Measurements from ENCODE around the gene FAM210B. TPM values are rescaled to one million over a fixed set of nuclear protein-coding genes. Genes with fewer than 3 reads are reported as not detected.

Gene FAM210B
- total RNA-seq, 4 donors from 2014 or later = 29.2 to 58.6 (median 39.3) TPM

GRCh38 chr20:56412473-56412790, 53.7 kb downstream of the FAM210B start:
- DNase-seq (ENCODE audit: low spot score) (no peak), ATAC-seq (ENCODE audit: low FRiP score) (no peak)
- TF ChIP-seq CTCF (IDR thresholded peaks at IDR 0.05) = no peak

- no peak for TF ChIP-seq CTCF (IDR thresholded peaks at IDR 0.05)
- no peak for DNase-seq (ENCODE audit: low spot score)
- ATAC-seq (ENCODE audit: low FRiP score) = no peak
These were observed 54.2 kb downstream of the FAM210B start for GRCh38 chr20:56412949-56413348.

- no peak for ATAC-seq (ENCODE audit: low FRiP score)
- TF ChIP-seq CTCF (IDR thresholded peaks at IDR 0.05) = no peak
- no peak for DNase-seq (ENCODE audit: low spot score)
These were observed 56.3 kb downstream of the FAM210B start for GRCh38 chr20:56414842-56415765.

GRCh38 chr20:56417402-56417801, 58.6 kb downstream of the FAM210B start:
- no peak for ATAC-seq (ENCODE audit: low FRiP score)
- TF ChIP-seq CTCF (IDR thresholded peaks at IDR 0.05) = no peak
- DNase-seq (ENCODE audit: low spot score) = no peak

- no peak for DNase-seq (ENCODE audit: low spot score)
- no peak for ATAC-seq (ENCODE audit: low FRiP score)
- TF ChIP-seq CTCF (IDR thresholded peaks at IDR 0.05) = no peak
These were observed 59.1 kb downstream of the FAM210B start for GRCh38 chr20:56417911-56418310.

Other genes with a start within 250 kb of the FAM210B start
- not detected for gene MC3R, start 110.2 kb upstream of the FAM210B start, total RNA-seq
- gene AURKA, start 33.2 kb downstream of the FAM210B start, total RNA-seq = 1 to 10 TPM in 3 of 4 donors, under 1 TPM in 1; 0.95 to 4.1 (median 2.5) TPM
- 10 to 100 TPM; 20.8 to 26.8 (median 22.0) TPM for gene CSTF1, start 33.7 kb downstream of the FAM210B start, total RNA-seq
- gene CASS4, start 53.3 kb downstream of the FAM210B start, total RNA-seq = 10 to 100 TPM in 1 of 4 donors, 1 to 10 TPM in 3; 3.5 to 10.6 (median 6.0) TPM
- 10 to 100 TPM; 52.7 to 62.9 (median 53.7) TPM for gene RTF2, start 109.7 kb downstream of the FAM210B start, total RNA-seq
- gene FAM209A, start 165.8 kb downstream of the FAM210B start, total RNA-seq = not detected
- not detected for gene FAM209B, start 174.3 kb downstream of the FAM210B start, total RNA-seq

All from omental fat pad (tissue), 4 donors.